ENCODE data around the gene UBE2O. TPM values are rescaled to one million over a fixed set of nuclear protein-coding genes. Genes with fewer than 3 reads are reported as not detected.
A peak's percentile ranks its signal among the peaks of the same experiment; 100 is the strongest.

Gene UBE2O
- total and polyA plus RNA-seq, 2 experiments from 2014 or later, result 30.4 to 79.4 TPM

DNA sequence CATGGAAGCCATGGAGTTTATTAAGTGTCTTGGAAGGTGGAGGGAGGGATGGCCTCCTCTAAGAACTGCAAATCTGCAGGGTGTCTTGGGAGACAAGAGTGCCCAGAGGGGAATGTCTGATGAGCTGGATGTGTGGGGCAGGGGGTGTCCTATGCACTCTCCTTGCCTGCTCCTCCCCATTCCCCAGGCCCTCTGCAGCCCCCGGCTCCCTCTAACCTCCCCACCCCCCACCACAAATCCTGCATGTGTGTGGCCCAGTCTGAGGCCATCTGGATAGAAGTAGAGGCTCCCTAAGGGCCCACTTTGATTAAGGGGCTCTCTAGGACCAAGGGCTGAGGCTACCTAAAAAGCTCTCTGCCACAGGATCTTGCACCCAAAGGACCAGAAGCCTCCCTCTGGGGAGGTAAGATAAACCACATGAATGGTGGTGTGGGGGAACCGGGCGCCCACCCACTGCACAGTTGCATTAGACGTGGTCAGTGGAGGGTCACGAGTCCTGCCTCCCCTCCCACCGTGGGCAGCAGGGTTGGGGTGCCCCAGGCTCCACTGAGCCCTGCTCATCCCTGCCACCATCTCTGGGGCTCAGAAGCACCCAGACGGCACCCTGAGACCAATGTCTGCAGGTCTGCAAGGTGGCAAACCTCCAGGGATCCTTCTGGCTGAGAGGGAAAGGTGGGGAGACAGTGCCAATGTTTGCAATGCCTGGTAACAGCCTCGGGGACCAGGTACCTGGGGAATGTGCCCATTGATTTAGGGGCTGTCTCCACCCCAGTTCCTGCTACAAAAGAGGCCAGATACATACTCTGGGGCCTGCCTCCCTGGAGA, 15.1 kb upstream of the UBE2O start (continued):
- TF ChIP-seq ZNF462 (CRISPR knock-in tag; IDR thresholded peaks at IDR 0.05), result no peak
- TF ChIP-seq ZNF114 (CRISPR knock-in tag; IDR thresholded peaks at IDR 0.05), result no peak

- no peak within 1 kb of the TSS for H3K4me3 Mint-ChIP-seq
- ATAC-seq, result peak; percentile 29
- H3K27me3 Mint-ChIP-seq (ENCODE audit: insufficient read depth, low read depth, poor library complexity), result peaks cover 10% of the 10 kb centered on the region
- Histone ChIP-seq H3F3A (replicated peaks; ENCODE audit: low read depth) (no peaks in the 10 kb centered on the region), H3K4me1 (ENCODE audit: insufficient read depth) (no peaks in the 10 kb centered on the region), H3K79me2 (replicated peaks; ENCODE audit: insufficient read depth) (no peaks in the 10 kb centered on the region), H4K20me1 (replicated peaks; ENCODE audit: insufficient read depth) (no peaks in the 10 kb centered on the region), H3K36me3 (ENCODE audit: insufficient read depth) (no peaks in the 10 kb centered on the region), H3K27me3 (ENCODE audit: insufficient read depth) (no peaks in the 10 kb centered on the region), H3K4me2 (no peak within 1 kb of the TSS), H2AFZ (no peak within 1 kb of the TSS), H3K9me2 (ENCODE audit: insufficient read depth) (no peaks in the 10 kb centered on the region), H3K27ac (ENCODE audit: low read depth) (no peak within 1 kb of the TSS), H3K4me3 (no peak within 1 kb of the TSS)
- TF ChIP-seq CTCF (conservative IDR thresholded peaks at IDR 0.05; ENCODE audit: low read depth in 2 of 2) (no peak), JUNB (IDR thresholded peaks at IDR 0.05; ENCODE audit: unreplicated experiment) (no peak), STAT1 (IDR thresholded peaks at IDR 0.05; ENCODE audit: unreplicated experiment) (no peak), REST (IDR thresholded peaks at IDR 0.05; ENCODE audit: unreplicated experiment) (no peak), EZH2 (IDR thresholded peaks at IDR 0.05; ENCODE audit: low read depth, unreplicated experiment) (no peak), CREB1 (CRISPR knock-in tag; IDR thresholded peaks at IDR 0.05; ENCODE audit: low read depth) (no peak), ZNF114 (CRISPR knock-in tag; IDR thresholded peaks at IDR 0.05) (no peak), NANOG (IDR thresholded peaks at IDR 0.05; ENCODE audit: borderline replicate concordance) (no peak), EZH2phosphoT487 (IDR thresholded peaks at IDR 0.05; ENCODE audit: unreplicated experiment) (no peak), ETS1 (IDR thresholded peaks at IDR 0.05) (no peak)
- peak within 1 kb of the TSS; percentile 27; the same call in 1 of the 2 replicates for H3K27ac Mint-ChIP-seq
- H3K9me3 Mint-ChIP-seq, result no peaks in the 10 kb centered on the region; the same call in 1 of the 3 replicates
- H3K4me1 Mint-ChIP-seq, result peaks cover 10% of the 10 kb centered on the region; the same call in 2 of the 3 replicates
- H3K36me3 Mint-ChIP-seq (ENCODE audit: low read depth), result peaks cover 4% of the 10 kb centered on the region; the same call in 1 of the 3 replicates
- no peak for DNase-seq (ENCODE audit: low spot score)
Measured at GRCh38 chr17:76467366-76467765, 14.4 kb upstream of the UBE2O start, which contains the start of gene AANAT. AANAT (plus strand) TSS chr17:76467603; CDS start chr17:76468747, 1,144 bp downstream.

Data from GM23338 (cell line).